CD4-positive, alpha-beta T cell treated with Interleukin-17A for 1 hour (primary cell): ENCODE results near the gene NKX6-2.
"Not testable (repeated sequence)": the region's sequence is repeated elsewhere in the genome, so short reads cannot be mapped to it uniquely, and the experiment has no call there.

ENCODE experiments used
- DNase-seq: peaks from one replicate; pipeline ENCODE4 v3.0.0-alpha.2; 2020

Gene NKX6-2

GRCh38 chr10:132793871-132794849 is 8.2 kb upstream of the NKX6-2 start:
- DNase-seq: no peak

GRCh38 chr10:132793213-132793612 is 7.3 kb upstream of the NKX6-2 start:
- DNase-seq: no peak

- DNase-seq: no peak
Observed at GRCh38 chr10:132792796-132793195, 6.8 kb upstream of the NKX6-2 start.

GRCh38 chr10:132792099-132792498 is 6.2 kb upstream of the NKX6-2 start:
- not testable (repeated sequence) for DNase-seq

GRCh38 chr10:132790934-132791829 is 5.2 kb upstream of the NKX6-2 start:
- no peak for DNase-seq

GRCh38 chr10:132790470-132790869 is 4.5 kb upstream of the NKX6-2 start:
- DNase-seq: no peak

- DNase-seq: no peak
Observed at GRCh38 chr10:132789659-132790148, 3.8 kb upstream of the NKX6-2 start.

GRCh38 chr10:132788831-132789219 is 2.9 kb upstream of the NKX6-2 start:
- no peak for DNase-seq

- no peak for DNase-seq
Observed at GRCh38 chr10:132788180-132788830, 2.4 kb upstream of the NKX6-2 start.

GRCh38 chr10:132787495-132788179 is 1.7 kb upstream of the NKX6-2 start:
- DNase-seq: no peak

GRCh38 chr10:132786884-132787494 is 1.0 kb upstream of the NKX6-2 start:
- DNase-seq: no peak

GRCh38 chr10:132786476-132786883 is 533 bp upstream of the NKX6-2 start:
- DNase-seq: no peak

- no peak for DNase-seq
Observed at GRCh38 chr10:132784866-132785722, 853 bp downstream of the NKX6-2 start.

GRCh38 chr10:132783940-132784865 is 1.7 kb downstream of the NKX6-2 start:
- DNase-seq: no peak

GRCh38 chr10:132783165-132783939 is 2.6 kb downstream of the NKX6-2 start:
- no peak for DNase-seq

- DNase-seq: no peak
Observed at GRCh38 chr10:132781556-132781955, 4.4 kb downstream of the NKX6-2 start.

- no peak for DNase-seq
Observed at GRCh38 chr10:132780356-132780755, 5.6 kb downstream of the NKX6-2 start.

- DNase-seq: no peak
Observed at GRCh38 chr10:132779549-132780294, 6.2 kb downstream of the NKX6-2 start.
